ENCODE measurements around the gene PEDS1. TPM values are rescaled to one million over a fixed set of nuclear protein-coding genes. Genes with fewer than 3 reads are reported as not detected.
"Not testable (repeated sequence)": the region's sequence is repeated elsewhere in the genome, so short reads cannot be mapped to it uniquely, and the experiment has no call there.

PEDS1 gene
- total RNA-seq: 28.3 TPM

DNA sequence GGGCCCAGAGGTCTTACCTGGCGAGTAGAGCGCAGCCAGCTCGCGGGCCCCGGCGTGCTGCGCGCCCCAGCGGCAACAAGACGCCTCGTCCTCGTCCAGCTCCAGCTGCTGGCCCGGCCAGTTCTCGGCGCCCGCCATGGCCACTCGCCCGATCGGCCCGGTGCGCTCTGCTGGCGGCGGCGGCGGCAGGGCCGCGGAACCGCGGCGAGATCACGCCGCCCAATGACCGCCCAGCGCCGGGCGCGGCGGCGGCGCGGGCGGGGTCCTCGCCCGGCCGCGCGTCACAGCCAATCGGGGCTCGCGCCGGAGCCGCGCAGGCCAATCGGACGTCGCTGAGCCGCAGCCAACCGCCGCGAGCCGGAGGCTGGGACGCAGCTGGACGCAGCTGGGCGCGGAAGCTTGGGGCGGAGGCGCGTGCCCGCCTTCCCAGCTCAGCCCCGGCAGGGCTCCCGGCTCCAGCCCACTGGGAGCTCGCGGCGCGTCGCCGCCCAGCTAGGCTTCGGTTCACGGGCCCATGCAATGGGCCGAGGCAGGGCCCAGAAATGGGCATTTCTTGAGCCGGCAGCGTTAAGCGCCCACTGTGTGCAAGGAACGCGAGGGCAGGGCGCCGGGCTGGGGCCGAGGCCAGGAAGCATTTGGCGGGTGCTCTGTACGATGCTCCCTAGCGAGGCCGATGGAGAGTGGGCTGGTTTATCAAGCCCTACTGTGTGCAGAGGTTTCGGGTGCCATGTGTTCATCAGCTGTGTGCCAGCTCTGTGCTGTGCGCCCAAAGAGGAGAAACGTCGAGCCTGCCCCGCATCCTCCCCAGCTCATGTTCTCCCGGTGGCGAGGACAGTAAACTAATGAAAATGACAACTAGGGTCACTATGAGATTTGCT lies at the start of gene PEDS1:
PEDS1 (minus strand) TSS at position 224 of the 878 bp plus-strand sequence; CDS start at position 138, 86 bp downstream.
- Histone ChIP-seq H3K27me3 (ENCODE audit: insufficient read depth, low read length) (no peaks in the 10 kb centered on the region), H3K4me3 (ENCODE audit: low read length) (peak within 1 kb of the TSS; percentile 84), H3K4me1 (ENCODE audit: insufficient read depth, low read length) (peaks cover 31% of the 10 kb centered on the region), H3K9me3 (ENCODE audit: low read depth, low read length) (no peaks in the 10 kb centered on the region)

DNA sequence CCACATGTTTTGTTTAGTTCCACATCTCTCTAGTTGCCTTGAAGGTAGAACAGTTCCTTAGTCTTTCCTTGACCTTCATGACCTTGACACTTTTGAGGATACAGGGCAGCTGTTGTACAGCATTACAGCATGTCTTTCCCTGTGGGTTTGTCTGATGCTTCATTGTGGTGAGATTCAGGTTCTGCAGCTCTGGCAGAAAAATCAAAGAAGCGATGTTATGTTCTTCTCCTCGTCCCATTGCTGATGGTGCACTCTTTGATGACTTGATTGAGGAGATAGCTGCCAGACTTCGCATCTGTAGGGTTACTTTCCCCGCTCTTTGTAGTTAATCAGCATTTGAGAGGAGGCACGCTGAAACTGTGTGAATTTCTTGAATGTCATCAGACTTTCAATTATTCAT lies 49.2 kb upstream of the PEDS1 start:
- H3K27me3 ChIP-seq (ENCODE audit: insufficient read depth, low read length): no peaks in the 10 kb centered on the region
- no peaks in the 10 kb centered on the region for H3K9me3 ChIP-seq (ENCODE audit: low read depth, low read length)
- no peak overlapping the region for H3K4me3 ChIP-seq (ENCODE audit: low read length)
- peaks cover 7% of the 10 kb centered on the region for H3K4me1 ChIP-seq (ENCODE audit: insufficient read depth, low read length)

DNA sequence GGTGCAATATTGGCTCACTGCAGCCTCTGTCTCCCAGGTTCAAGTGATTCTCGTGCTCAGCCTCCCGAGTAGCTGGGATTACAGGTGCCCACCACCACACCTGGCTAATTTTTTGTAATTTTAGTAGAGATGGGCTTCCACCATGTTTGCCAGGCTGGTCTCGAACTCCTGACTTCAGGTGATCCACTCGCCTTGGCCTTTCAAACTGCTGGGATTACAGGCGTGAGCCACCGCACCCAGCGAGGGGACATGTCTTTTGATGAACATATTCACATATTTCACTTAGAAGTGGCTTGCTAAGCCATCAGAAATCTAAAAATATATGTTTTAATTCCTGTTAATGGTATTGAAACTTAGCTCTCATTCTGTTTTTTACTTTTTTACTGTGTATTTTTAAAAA lies 48.2 kb upstream of the PEDS1 start:
- H3K4me1 ChIP-seq (ENCODE audit: insufficient read depth, low read length): peaks cover 16% of the 10 kb centered on the region
- not testable (repeated sequence) for H3K27me3 ChIP-seq (ENCODE audit: insufficient read depth, low read length); H3K4me3 ChIP-seq (ENCODE audit: low read length); H3K9me3 ChIP-seq (ENCODE audit: low read depth, low read length)

DNA sequence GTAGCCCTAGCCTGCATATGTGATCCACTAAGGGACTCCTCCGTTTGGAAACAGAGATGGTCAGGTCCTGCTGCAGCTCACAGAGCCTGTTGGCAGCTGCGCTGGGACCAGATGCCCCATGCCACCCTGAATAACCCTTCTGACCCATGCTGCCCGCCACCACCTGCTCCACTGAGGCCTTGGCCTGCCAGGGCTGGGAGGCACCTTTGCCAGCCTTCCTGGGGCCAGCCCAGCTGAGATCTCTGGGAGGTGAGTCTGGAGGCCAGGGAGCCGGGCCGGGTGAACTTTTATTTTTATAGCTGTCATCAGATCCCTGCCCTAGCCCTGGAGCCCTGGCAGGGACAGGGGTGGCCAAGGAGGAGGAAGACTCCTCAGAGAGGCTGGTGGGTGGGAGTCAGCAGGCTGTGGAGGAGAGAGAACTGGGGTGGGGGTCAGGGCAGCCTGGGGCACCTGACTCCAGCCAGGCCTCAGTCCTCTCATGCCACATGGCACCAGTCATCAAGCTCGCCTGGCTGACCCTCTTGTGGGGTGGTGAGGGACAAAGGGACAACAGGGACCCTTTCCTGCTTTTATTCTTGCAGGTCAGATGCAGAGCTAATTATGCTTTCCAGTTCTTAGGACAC lies 47.1 kb upstream of the PEDS1 start:
- peaks cover 20% of the 10 kb centered on the region for H3K4me1 ChIP-seq (ENCODE audit: insufficient read depth, low read length)
- no peak overlapping the region for H3K4me3 ChIP-seq (ENCODE audit: low read length)
- H3K9me3 ChIP-seq (ENCODE audit: low read depth, low read length): no peaks in the 10 kb centered on the region
- H3K27me3 ChIP-seq (ENCODE audit: insufficient read depth, low read length): no peaks in the 10 kb centered on the region

DNA sequence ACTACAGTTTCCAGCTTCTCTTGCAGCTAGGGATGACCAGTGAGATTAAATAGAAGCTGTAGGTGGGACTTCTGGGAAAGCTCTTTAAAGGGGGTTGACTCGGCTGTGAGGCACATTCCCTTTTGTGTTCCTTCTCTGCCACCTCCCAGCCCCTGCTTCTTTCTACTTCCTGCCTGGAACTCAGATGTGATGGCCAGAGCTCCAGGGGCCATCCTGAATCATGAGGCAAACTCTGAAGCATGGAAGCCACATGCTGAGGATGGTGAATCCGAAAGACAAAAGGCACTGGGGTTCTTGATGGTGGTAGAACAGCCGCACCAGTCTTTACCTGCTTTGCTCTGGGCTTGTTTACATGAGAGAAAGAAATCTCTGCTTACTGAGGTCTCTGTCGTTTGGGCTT lies 46.2 kb upstream of the PEDS1 start:
- Histone ChIP-seq H3K4me1 (ENCODE audit: insufficient read depth, low read length) (peaks cover 27% of the 10 kb centered on the region), H3K27me3 (ENCODE audit: insufficient read depth, low read length) (no peaks in the 10 kb centered on the region), H3K9me3 (ENCODE audit: low read depth, low read length) (no peaks in the 10 kb centered on the region), H3K4me3 (ENCODE audit: low read length) (no peak overlapping the region)

DNA sequence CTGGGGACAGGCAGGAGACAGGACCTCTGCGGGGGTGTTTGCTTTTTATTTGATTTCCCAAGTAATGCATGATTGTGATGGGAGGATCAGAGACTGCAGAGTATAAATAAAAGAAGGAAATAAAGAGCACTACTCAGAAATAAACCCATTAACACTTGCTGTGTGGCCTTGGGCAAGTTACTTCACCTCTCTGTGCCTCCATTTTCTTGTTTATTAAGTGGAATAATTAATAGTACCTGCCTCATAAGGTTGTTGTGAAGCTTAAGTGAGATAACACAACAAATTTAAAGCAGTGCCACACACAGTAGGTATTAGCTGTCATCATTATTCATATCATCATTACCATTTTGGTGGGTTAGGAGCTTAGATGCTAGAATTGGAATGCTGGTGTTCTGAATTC lies 45.2 kb upstream of the PEDS1 start:
- Histone ChIP-seq H3K27me3 (ENCODE audit: insufficient read depth, low read length) (no peaks in the 10 kb centered on the region), H3K4me3 (ENCODE audit: low read length) (no peak overlapping the region), H3K4me1 (ENCODE audit: insufficient read depth, low read length) (peaks cover 37% of the 10 kb centered on the region), H3K9me3 (ENCODE audit: low read depth, low read length) (no peaks in the 10 kb centered on the region)

DNA sequence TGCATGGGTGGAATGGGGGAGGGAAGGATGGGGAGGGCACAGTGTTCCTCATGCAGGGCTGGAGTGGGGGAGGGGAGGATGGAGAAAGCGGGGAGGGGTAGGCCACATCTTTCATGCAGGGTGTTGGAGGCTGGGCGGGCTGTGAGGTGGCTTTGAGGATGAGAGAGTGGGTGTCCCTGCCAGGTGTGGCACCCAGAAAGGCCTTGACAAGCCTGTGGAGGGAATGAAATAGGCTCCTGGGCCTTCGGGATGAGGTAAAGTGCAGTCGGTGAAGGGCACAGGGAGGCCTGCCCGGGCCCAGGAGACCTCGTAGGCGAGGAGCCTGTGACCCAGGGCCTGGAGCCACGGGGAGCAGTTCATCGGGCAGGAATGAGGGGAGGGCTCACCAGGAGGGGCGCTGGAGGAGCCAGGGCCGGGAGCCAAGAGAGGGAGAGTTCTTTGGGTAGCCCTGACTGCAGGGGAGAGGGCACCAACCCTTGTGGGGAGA lies 44.7 kb upstream of the PEDS1 start:
- peaks cover 42% of the 10 kb centered on the region for H3K4me1 ChIP-seq (ENCODE audit: insufficient read depth, low read length)
- H3K4me3 ChIP-seq (ENCODE audit: low read length): no peak overlapping the region
- no peaks in the 10 kb centered on the region for H3K27me3 ChIP-seq (ENCODE audit: insufficient read depth, low read length)
- H3K9me3 ChIP-seq (ENCODE audit: low read depth, low read length): no peaks in the 10 kb centered on the region

DNA sequence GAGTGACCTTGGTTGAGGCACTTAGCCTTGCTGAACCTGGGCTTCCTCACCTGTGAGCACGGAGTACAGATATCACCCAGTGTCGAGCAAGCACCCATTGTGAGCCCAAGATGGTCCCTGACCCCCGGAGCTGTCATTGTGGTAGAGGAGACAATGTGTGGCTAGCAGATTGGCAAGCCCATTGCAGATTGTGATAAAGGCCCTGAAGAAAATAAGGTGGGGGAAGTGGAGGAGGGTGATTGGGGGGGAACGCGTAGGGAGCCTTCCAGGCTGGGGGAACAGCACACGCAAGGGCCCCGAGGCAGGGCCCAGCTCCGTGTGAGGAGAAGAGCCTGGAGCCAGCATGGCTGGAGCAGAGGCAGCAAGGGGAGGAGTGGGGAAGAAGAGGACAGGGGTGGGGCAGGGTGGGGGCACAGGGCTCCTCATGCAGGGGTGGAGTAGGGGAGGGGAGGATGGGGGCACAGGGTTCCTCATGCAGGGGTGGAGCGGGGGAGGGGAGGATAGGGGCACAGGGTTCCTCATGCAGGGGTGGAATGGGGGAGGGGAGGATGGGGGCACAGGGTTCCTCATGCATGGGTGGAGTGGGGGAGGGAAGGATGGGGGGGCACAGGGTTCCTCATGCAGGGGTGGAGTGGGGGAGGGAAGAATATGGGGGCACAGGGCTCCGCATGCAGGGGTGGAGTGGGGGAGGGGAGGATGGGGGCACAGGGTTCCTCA lies 44.1 kb upstream of the PEDS1 start:
- H3K4me3 ChIP-seq (ENCODE audit: low read length): no peak overlapping the region

DNA sequence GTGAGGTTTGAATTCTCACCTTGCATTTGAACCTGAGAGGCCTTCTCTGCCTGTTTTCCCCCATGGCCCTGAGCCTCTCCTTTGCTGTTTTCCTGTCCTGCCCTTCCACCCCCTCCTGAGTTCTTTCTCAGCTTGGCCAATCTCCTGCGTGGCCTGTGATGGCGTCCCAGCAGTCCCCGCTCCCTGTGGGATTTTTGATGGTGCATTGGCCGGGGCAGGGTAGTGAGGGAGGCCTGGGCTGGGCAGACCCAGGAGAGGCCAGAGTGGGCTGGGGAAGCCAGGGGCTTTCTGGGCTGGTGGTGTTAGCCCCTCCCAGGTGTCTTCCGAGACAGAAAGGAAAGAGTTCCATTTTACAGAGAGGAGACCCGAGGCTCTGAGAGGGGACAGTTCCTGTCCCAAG lies 43.4 kb upstream of the PEDS1 start:
- no peak overlapping the region for H3K4me3 ChIP-seq (ENCODE audit: low read length)
- no peaks in the 10 kb centered on the region for H3K9me3 ChIP-seq (ENCODE audit: low read depth, low read length)
- H3K4me1 ChIP-seq (ENCODE audit: insufficient read depth, low read length): peaks cover 49% of the 10 kb centered on the region
- no peaks in the 10 kb centered on the region for H3K27me3 ChIP-seq (ENCODE audit: insufficient read depth, low read length)

More for the DNA sequence above, 44.1 kb upstream of the PEDS1 start:
- Histone ChIP-seq H3K9me3 (ENCODE audit: low read depth, low read length) (no peaks in the 10 kb centered on the region), H3K27me3 (ENCODE audit: insufficient read depth, low read length) (no peaks in the 10 kb centered on the region), H3K4me1 (ENCODE audit: insufficient read depth, low read length) (peaks cover 48% of the 10 kb centered on the region)

DNA sequence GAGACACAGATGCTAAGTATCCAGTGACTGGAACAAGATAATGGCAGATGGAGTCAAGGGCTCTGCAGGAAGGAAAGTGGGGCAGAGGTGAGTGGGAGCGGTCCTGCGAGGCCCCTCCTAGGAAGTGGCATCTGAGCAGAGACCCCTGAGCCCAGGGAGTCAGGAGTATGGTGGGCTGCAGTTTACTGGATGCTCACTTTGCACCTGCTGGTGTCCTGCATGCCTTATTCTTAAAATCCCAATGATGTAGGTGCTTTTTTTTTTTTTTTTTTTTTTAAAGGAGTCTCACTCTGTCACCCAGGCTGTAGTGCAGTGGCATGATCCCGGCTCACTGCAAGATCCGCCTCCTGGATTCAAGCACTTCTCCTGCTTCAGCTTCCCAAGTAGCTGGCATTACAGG lies 42.7 kb upstream of the PEDS1 start:
- Histone ChIP-seq H3K9me3 (ENCODE audit: low read depth, low read length) (no peaks in the 10 kb centered on the region), H3K4me3 (ENCODE audit: low read length) (no peak overlapping the region), H3K4me1 (ENCODE audit: insufficient read depth, low read length) (peaks cover 49% of the 10 kb centered on the region), H3K27me3 (ENCODE audit: insufficient read depth, low read length) (no peaks in the 10 kb centered on the region)

DNA sequence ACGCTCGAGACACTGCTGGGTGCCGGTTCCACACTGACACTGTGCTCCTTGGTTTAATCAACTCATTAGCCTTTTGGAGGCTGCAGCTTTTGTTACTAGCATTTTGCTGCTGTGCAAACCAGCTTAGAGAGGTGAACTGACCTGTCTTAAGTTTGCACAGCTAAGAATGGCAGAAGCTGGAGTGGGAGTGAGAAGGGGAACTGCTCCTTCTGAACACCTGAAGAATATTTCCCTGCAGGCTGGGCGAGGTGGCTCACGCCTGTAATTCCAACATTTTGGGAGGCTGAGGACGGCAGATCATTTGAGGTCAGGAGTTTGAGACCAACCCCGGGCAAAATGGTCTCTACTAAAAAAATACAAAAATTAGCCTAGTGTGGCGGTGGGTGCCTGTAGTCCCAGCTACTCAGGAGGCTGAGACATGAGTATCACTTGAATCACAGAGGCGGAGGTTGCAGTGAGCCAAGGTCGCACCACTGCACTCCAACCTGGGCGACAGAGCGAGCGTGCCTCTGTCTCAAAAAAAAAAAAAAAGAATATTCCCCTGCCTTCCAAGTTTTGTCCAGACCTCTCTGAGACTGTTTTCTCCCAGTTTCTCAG lies 42.1 kb upstream of the PEDS1 start:
- no peaks in the 10 kb centered on the region for H3K9me3 ChIP-seq (ENCODE audit: low read depth, low read length)
- H3K27me3 ChIP-seq (ENCODE audit: insufficient read depth, low read length): no peaks in the 10 kb centered on the region
- no peak overlapping the region for H3K4me3 ChIP-seq (ENCODE audit: low read length)
- peaks cover 49% of the 10 kb centered on the region for H3K4me1 ChIP-seq (ENCODE audit: insufficient read depth, low read length)

DNA sequence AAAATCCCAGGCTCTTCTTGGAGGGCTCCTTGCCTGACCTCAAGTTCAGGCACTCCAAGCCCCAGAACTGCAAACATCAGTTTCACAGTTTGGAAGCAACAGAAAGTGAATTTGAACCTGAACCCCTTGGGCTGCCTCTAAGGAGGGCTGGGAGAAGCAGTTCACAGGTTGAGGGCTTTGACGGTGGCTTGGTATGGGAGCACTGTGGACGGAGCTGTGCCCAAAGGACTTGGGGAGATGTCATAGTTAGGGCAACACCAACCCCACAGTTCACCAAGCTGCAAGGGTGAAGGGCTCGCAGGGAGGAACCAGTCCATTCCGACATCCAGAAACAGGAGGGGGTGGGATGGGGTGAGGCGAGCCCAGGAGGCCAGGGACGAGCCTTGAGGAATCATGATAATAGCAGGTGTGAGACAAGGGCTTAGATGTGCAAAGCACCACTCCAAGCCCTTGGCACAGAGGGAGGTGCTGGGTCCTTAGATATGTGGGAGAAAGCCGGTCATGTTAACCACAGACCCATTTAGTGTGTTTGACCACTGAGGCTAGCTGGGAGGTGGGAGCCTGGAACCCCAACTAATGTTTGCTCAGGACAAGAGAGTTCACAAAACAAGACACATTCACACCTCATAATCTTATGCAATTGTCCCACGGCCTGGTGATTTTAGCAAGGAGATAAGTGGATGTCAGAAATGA lies 41.5 kb upstream of the PEDS1 start:
- peak overlapping the region; percentile 94 for H3K4me3 ChIP-seq (ENCODE audit: low read length)
- peaks cover 52% of the 10 kb centered on the region for H3K4me1 ChIP-seq (ENCODE audit: insufficient read depth, low read length)
- H3K27me3 ChIP-seq (ENCODE audit: insufficient read depth, low read length): no peaks in the 10 kb centered on the region
- H3K9me3 ChIP-seq (ENCODE audit: low read depth, low read length): no peaks in the 10 kb centered on the region

DNA sequence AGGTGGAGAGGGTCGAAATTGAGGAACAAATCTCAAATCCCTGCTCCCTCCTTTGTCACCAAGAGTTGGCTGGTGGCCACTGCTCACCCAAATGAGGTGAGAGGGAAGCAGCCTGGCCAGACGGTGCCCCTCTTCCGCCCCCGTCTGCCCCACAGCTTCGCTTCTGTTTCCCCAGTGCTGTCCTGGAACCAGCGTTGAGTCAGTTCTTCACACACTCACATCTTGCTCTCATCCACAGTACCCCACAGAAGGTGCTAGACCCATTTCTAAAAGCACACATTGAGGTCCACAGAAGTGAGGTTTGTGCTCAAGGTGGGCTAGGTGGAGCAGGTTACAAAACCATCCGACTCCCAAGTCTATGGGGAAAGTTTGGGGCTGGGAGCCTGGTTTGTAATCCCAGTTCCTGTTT lies 40.9 kb upstream of the PEDS1 start:
- H3K9me3 ChIP-seq (ENCODE audit: low read depth, low read length): no peaks in the 10 kb centered on the region

DNA sequence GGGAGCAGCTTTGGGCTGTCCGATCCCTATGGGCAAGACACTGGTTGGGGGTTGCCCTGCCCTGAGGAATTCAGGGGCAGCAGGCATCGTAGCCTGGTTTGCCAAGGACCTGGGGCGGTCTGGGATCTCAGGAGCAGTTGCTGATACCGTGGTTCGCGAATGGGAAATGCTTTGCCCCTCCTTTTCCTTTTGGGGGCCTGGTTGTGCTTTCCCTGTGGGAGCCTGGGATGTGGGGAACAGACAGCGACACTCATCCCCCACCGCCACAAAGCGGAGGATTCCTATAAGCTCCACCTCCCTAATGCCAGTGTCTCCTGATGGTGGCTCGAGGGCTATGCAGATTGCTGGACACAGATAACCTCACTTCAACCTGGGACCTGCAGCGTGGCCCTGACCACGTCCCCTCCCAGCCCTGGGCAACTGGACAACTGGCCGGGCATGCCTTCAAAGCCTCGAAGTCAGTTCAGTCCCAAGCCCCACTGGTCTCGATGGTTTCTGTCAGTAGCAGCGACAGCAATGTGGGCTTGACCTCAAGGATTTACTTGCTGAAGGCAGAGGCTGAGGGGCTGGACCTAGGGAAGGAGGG lies 40.4 kb upstream of the PEDS1 start:
- H3K27me3 ChIP-seq (ENCODE audit: insufficient read depth, low read length): no peaks in the 10 kb centered on the region
- peak overlapping the region; percentile 94 for H3K4me3 ChIP-seq (ENCODE audit: low read length)
- no peaks in the 10 kb centered on the region for H3K9me3 ChIP-seq (ENCODE audit: low read depth, low read length)
- H3K4me1 ChIP-seq (ENCODE audit: insufficient read depth, low read length): peaks cover 62% of the 10 kb centered on the region

More for the DNA sequence above, 40.9 kb upstream of the PEDS1 start:
- Histone ChIP-seq H3K27me3 (ENCODE audit: insufficient read depth, low read length) (no peaks in the 10 kb centered on the region), H3K4me3 (ENCODE audit: low read length) (peak overlapping the region; percentile 94), H3K4me1 (ENCODE audit: insufficient read depth, low read length) (peaks cover 57% of the 10 kb centered on the region)
